GM21619 (cell line): Measurements from ENCODE around the gene TCF20.

ENCODE experiments used
- ATAC-seq: cut with Tn5 transposase; IDR thresholded peaks from one replicate; pipeline ENCODE4 v1.9.1; 2021; ENCODE audit not compliant: unreplicated experiment

TCF20 gene

DNA sequence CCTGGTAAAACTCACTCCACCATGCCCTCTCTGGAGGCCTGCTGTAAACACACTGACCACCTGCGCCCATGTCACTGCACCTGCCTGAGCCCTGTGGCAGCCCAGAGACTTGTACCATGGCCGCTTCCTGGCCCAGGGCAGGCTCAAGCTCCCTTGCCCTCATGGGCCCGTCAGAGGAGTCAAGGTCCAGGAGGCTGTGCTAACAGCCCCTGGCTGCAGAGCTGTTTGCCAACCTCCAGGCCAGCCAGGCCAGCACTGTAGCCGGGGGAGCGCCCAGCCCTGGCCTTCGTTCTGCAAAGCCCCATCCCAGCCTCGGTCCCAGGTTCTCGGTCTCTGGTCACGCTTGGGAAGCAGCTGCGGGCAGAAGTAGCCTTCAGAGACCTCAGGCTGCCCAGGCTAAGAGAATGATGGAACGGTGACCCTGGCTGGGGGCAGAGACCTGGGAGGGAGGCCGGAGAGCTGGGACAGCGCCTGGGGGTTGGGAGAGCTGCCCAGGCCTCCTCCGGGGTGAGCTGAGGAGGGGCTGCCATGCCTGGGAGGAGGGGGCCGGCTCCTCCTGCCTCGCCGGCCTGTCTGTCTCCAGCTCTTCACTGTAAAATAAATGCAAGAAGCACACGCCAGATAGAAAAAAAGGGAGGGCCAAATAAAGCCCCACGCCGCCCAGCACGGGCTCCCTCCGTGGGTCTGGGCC, 11.9 kb upstream of the TCF20 start:
- ATAC-seq, result no peak

DNA sequence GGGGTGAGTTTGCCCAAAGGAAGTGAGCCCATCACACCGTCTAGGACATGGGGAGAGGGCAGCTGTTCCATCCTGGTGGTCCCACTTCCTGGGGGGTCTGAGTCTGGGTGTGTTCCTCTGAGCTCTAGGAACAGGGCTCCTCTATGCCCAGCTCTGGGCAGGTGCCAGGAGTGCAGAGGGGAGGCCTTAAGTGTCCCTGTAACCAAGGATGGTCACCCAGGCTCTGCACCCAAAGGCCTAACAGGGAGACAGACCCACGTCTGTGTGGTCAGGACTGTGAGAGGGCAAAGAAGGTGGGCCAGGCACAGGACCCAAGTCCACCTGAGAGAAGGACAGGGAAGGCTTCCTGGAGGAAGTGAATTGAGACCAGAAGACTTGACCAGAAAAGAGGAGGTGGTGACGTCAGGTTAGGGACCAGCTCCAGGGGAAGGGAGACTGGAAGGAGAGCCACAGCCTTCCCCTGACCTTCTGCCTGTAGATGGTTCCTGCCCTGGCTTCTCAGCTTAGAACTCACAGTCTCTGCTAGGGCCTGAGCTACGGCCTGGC, 11.3 kb upstream of the TCF20 start:
- ATAC-seq, result no peak

DNA sequence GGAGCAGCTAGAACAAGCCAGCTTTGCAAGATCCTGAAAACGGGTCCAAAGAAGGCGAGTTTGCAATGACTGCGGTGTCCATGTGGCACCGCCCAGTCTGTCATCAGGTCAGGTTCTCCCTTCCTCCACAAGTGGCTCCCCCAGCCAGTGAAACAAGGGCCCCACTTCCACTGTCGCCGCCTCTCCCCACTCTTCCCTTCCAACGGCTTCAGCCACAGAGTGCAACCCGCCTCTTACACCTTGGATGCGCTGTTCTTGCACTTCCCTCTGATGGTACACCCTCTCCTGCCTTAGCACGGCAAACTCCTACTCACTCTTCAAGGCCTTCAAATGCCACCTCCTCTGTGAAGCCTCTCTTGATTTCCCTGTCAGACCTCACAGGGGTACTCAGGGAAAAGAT, 10.8 kb upstream of the TCF20 start:
- no peak for ATAC-seq

DNA sequence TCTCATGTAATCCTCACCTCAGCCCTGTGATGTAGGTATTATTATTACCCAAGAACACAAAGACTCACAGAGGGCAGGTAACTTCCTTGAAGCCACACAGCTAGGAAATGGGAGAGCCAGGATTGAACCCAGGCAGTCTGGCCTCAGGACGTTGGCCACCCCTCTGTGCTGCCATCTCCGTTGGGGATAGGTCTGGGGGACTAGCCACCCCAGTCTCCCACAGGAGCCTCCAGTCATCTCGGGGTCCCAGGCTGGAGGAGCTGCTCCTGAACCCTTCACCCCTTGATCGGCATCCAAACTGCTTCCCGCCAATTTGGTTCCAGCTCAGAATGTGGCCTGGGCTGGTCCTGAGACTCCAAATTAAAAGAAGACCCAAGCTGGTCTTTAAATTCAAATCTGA, 10.4 kb upstream of the TCF20 start:
- ATAC-seq, result no peak

DNA sequence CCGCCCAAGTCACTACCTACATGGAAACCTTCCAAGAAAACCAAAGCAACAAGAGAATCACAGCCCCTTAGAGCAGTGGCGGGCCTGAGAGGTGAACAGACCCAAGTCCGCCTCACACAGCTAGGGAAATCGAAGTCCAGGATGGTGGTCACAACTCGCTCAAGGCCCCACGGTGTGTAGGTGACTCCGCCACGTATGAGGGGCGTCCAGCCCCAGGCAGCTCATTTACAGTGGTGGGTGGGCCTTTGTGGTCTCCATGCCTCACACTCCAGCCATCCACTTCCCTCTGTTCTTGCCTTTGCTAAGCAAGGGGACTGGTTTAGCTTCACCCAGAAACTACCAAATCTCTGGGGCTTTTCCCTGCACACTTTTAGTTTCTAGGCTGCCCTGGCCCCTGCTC, 9.7 kb upstream of the TCF20 start:
- ATAC-seq, result no peak

DNA sequence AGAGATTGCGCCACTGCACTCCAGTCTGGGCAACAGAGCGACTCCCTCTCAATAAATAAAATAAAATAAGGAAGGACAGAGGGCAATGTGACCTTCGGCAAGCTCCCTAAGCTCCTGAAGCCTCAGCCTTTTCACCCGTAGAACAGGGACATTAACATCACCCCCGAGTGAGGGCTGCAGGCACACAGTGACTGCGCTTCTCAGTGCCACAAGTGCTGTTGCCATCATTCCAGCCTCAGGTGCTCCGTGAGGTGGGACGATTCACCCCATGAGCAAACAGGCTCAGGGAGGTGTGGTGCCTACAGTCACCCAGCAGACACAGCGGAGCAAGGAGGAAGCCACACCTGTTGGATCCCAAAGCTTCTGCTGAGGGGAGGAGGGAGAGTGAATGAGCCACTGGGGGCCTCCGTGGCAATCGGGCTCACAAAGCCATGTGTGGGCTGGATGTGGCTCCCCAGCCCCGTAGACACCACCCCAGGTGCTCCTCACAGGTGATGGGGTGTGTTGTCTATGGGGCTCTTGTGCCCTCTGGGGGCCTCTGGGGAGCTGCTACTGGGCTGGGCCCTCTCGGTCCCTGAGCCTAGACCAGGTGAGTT, 9.1 kb upstream of the TCF20 start:
- ATAC-seq, result no peak

DNA sequence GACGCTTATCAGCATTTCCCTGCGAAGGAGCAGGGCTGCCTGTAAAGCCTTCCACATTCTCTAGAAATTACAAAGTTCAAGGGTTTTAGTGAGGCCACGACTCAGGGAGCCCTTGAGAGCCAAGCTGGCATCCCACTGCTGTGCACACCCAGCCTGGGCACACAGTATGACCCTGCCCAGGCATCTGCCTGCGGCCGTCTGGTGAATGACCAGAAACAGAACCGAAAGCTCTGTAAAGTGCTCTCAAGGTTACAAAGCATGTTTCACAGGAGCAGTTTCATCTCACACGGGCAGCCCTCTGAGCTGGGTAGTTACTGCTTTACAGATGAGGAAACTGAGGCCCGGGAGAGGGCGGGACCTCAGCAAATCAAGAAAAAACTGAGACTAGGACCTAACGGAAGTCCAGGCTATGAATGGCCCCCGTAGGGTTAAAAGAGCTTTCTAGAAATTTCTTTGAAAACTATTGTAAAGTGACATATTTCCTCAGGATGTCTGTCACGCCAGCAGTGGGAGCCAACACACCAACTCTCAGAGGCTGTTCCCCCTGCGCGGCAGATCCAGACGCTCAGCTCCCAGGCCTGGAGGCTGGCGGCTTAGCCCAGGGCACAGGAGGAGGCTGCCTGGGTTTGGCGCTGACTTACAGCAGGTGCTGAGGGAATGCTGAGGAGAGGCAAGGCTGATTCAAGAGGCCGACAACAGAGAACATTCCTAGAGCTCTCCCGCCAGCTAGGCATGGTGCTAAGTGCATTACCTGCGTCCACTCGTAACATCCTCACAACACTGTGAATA, 7.7 kb upstream of the TCF20 start:
- no peak for ATAC-seq

DNA sequence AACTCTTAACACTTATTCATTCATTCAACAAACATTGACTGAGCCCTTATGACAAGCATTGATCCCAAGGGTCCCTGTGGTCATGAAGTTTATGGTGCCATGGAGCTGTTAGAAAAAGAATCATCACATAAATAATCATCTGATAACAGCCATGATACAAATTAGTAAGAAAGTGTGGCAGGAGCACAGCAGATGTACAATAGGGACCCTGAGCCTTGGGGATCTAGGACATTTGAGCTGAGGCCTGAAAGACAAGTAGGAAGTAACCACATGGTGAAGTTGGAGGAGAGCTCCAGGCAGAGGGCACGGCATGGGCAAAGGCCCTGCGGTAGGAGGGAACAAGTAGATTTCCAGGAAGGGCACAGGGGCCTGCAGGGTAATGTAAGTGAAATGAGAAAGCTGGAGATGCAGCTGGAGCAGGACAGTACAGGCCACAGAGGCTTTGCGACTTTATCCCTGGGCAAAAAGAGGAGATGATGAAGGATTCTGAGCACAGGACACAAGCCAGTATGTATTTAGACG, 6.8 kb upstream of the TCF20 start:
- ATAC-seq, result no peak

DNA sequence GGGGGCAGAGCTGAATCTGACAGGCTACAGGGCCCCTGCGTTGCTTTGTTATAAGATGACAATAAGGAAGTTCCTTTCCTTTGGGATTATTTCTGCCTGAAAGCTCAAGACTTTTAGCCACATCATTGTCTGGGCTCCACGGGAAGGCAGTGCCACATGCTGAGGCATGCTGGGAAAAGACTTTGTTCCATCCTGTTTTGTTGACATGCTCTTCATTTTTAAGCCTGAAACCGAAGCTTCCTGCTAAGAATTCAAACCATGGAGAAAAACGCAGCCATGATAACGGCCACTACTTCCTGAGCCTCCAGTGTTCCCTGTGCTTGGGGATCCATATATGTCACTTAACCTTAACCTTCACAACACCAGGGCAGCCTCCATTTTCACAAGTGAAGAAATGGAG, 5.5 kb upstream of the TCF20 start:
- no peak for ATAC-seq

DNA sequence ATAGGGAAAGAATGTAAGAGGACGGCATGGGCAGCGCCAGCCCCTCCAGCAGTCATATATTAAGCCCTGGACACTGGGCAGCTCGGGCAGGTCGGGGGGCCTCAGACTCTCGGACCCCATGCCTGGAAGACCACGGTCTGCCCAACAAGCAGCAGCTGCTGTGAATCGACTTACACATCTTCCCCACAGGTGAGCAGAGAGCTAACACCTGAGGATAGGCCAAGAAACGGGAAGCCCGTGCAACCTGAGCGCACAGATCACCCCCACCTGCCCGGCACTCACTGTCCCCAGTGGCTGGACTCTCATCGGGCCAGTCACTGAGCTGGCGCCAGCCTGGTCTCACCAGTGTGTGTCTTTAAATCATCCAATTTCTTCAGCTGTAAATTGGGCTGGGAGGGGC, 4.7 kb upstream of the TCF20 start:
- no peak for ATAC-seq

DNA sequence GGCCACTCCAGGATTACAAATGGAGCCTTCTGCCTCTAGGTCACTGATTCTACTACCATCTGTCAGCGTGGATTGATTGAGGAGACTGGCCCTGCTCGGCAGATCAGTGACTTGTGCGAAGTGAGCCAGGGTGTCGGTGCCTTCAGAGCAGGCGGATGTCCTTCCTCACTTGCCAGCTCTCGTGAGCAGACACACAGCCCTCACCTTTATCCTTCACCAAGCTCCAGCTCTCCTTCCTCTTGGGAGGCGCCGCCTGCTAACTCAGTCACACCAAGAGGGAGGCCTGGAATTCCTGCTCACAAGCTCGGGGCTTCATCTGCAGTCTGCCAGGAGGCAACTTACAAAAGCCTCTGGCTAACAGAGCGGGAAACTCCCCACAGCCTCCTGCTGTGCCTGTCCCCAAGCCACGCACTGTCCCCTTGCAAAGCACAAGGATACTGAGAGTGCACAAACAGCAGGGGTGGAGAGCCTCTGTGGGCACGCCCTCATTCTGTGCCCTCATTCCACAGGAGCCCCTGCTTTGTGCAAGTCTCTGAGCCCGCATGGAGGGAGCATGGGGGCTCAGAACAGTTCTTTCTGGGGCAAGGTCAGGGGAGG, 3.5 kb upstream of the TCF20 start:
- ATAC-seq, result no peak

DNA sequence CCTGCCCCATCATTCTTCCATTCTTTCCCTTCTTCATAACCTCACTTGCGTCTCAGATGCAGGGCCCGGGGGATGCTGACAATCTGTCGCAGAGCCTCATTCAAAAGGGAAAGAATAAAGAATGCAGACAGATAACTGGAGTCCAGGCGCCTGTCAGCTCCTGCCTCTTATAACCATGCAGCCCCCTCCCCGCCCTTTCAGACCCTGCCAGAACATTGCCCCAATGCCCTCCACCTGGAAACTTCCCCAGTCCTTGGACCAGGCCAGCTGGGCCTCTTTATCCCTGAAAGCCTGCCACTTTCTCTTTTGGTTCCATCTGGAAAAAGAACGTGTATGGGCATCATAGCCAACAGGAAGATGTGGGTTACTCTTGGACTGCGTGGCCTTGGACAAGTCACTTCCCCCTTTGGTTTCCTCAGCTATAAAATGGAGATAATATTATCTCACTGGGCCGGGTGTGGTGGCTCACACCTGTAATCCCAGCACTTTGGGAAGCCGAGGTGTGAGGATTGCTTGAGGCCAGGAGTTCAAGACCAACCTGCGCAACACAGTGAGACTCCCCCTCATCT, 2.1 kb upstream of the TCF20 start:
- no peak for ATAC-seq

DNA sequence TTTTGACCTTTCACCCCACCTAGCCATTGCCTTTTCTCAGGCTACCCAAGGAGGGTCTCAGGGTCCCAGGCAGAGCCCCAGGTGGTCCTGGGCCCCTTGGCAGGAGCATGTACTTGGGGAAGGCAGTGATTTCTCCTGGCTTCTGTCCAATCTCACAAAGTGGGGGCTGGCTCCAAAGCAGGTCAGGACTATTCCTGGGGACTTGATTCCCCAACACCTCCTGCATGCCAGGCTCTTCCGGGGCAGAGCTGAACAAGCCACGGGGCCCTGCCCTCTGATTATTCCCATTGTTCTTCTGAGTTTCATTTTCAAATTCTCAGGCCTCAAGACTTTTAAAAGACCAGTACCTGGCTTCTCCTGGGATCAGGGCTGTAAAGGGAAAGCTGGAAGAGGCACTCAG, 1.5 kb upstream of the TCF20 start:
- no peak for ATAC-seq

DNA sequence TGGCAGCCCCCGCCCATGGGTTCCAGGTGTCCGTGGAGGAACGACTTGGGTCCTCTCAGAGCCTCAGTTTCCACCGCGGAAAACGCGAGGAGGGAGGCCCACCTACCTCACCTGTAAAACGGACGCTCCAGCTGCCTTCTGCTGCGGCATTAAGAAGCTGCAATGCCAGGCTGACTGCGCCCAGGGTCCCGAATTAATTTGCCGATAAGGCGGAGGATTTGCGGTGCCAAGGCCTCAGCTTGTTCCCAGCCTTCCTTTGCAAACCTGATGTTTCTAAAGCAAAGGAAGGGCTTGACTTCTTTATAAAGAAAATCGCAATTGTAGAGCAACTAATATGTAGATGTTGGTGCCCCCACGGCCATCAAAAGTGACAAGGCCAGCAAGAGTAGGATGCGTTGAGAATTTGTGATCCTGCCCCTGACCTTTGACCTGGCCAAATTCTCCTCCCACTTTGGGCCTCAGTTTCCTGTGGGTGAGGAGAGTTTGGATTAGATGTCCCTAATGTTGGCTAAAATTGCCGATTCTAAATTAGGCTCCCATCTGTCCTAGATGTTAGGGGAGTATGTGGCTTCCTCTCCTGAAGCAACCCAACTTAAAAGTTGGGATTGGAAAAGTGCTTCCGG, 849 bp upstream of the TCF20 start:
- no peak for ATAC-seq

DNA sequence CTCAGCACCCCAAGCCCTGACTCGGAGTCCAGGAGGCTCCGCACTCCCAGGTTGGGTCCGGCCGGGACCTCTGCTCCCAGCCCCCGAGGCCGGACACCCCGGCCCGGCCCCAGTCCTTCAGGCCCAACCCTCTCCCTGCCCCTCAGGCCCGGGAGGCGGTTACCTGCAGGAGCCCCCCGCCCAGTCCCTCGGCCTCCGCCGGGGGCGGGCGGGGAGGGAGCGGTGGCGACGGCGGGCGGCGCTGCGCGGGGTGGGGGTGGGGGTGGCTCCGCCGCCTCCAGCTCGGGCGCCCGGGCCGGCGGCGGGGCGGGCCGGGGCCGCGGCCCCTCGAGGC, 310 bp downstream of the TCF20 start:
- ATAC-seq, result peak; percentile 33

DNA sequence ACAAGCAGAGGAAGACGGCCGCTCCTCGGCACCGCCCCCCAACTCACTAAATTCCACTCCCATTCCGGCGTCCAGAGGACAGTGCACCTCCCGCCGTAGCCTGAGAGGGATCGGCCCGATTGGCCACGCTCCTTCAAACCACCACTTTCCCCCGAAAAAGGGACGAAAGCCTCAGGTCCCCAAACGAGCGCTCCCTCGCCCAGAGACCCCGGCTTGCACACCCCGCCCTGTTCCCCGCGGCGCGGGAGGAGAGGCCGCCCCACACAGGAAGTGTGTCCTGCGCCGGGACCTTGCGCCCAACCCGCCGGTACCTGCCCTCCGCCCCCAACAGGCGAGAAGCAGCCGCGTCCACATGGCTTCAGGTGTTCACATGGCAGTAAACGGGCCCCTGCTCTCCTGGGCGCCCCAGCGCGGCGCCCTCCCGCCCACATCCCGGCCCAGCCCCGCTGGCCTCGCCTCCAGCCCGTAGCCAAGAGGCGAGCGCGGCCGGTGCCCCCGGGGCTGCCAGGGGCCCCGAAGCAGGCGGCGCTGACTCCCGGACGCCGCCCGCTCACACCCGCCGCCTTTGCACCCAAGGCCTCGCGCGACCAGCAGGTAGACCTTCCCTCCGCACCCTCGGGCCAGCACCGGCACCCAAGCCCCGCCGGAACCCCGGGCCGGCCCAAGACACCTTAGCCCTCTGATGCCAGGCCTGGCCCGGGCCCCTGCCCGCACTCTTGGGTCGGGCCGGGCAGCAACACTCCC, 849 bp downstream of the TCF20 start:
- peak; percentile 51 for ATAC-seq

DNA sequence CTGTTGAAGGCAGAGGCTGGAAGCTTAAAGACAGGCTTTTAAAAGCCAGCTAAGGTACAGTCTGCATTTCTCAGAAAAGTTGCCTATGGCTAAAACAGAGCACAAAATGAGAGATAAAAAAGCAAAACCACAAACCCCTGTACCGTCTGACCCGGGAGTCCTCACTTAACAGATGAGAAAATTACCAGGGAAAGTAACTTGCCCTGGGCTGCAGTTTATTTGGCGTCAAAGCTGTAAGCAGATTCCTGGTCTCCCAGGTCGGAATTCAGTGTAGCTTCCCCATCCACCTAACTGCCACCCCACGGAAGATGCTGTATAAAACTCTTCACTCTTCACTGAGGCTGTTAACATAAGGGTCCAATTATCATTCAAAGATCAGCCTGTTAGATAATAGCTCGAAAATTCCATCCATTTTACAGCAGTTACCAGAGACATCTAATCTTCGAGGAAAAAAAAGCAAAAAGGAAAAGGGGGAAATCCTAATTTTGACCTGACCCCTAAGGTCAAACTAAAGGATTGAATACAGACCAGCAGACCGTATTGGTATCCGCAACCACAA, 1.5 kb downstream of the TCF20 start:
- ATAC-seq, result no peak

DNA sequence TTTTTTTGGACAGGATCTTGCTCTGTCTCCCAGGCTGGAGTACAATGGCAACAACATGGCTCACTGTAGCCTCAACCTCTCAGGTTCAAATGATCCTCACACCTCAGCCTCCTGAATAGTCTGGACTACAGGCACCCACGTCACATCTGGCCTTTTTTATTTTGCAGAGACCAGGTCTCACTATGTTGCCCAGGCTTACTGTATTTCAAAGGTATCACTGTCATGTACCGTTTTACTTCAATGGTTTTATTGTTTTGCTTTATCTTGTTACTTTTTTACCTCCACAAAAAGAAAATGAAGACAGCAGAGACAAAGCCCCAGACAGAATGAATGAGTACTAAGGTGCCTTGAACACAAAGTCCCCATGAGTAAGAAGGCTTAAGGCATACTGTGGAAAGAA, 5.1 kb downstream of the TCF20 start:
- no peak for ATAC-seq

DNA sequence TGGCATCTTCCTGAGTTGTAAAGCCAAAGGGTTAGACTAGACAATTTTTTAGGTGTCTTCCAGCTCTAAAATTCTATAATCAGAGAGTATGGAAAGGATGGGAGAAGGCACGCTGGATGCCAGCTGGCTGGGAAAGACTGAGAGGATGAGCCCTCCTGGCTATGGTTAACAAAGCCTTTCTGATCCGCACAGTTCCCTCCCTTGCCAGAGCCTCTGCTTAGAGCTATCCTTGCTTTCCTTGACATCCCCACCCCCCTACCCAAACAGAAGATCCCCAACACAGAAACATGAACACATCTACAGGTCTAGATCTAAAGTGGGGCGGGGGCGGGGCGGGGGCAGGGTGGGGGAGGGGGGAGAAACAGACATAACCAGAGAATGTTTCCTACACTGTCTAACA, 6.5 kb downstream of the TCF20 start:
- no peak for ATAC-seq

DNA sequence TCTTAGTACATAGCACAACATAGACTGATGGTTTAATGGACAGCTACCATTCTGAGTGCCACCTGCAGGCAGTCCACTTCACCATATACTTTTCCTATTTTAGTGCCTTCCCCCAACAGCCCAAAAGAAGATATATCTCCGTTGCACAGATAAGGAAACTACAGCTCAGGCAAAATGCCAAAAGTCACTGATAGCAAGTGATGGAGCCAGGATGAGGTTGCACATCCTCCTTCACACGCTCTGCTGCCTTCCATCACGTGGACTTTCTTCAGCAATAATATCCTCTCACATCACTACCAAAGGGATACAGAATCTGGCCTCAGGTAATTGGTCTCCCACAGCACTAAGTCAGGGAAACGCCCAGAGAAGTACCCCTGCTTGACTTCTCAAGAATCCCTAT, 7.5 kb downstream of the TCF20 start:
- no peak for ATAC-seq
